Vagina (tissue), 2 donors: Measurements from ENCODE around the gene METTL24. TPM values are rescaled to one million over a fixed set of nuclear protein-coding genes. Genes with fewer than 3 reads are reported as not detected.

ENCODE experiments used
- DNase-seq, 2 donors: peaks; one replicate each; pipeline ENCODE4 v3.0.0-alpha.2; 2017; ENCODE audit errors: extremely low spot score in 2 of 2
- H3K27ac ChIP-seq: fragments of 200-600 bp; sonication (generic); one replicate; pipeline ENCODE4 v1.5.1; 2019
- H3K27me3 ChIP-seq: fragments of 200-600 bp; sonication (generic); one replicate; pipeline ENCODE4 v1.5.1; 2019
- H3K36me3 ChIP-seq, 2 donors: fragments of 200-600 bp; sonication (generic); one replicate each; pipeline ENCODE4 v1.5.1; 2017 to 2019
- H3K4me1 ChIP-seq: fragments of 200-600 bp; sonication (generic); one replicate; pipeline ENCODE4 v1.5.1; 2019
- H3K4me3 ChIP-seq, 2 donors: fragments of 200-600 bp; sonication (generic); 1 replicate in 1 of 2; 2 replicates in 1 of 2; pipeline ENCODE4 v1.5.1; 2016 to 2019
- H3K9me3 ChIP-seq: fragments of 200-600 bp; sonication (generic); one replicate; pipeline ENCODE4 v1.5.1; 2019
- POLR2A ChIP-seq, 2 donors: fragments of 450-650 bp; IDR thresholded peaks; one replicate each; pipeline ENCODE4 v1.6.1; 2017; ENCODE audit warnings: antibody characterized with exemption in 2 of 2, mild to moderate bottlenecking in 2 of 2, moderate library complexity in 2 of 2
- POLR2AphosphoS5 ChIP-seq, 2 donors: sonication (generic); formaldehyde crosslinking; IDR thresholded peaks; one replicate each; pipeline ENCODE4 v1.9.0; 2017; ENCODE audit warnings: antibody characterized with exemption in 2 of 2, mild to moderate bottlenecking in 2 of 2, low read depth in 1 of 2; ENCODE audit not compliant: insufficient read depth in 1 of 2
- intact Hi-C: fragments of 100-400 bp; cut with DNase I; formaldehyde crosslinking; loops from one replicate; pipeline ENCODE4 v1.15.1; 2023
- total RNA-seq: library from RNA; depleted of rRNA; stranded (reverse); fragments of >200 nt; gene quantifications from one replicate; pipeline ENCODE4 v1.2.3, GENCODE V29; 2016
- TF ChIP-seq, protein P1 (sequence below), 3 experiments: fragments of 450-650 bp in 2 of 3; fragments of 200-600 bp in 1 of 3; sonication (generic) in 1 of 3; IDR thresholded peaks; one replicate each; pipeline ENCODE4 v1.5.1; 2017 to 2019; ENCODE audit warnings: antibody characterized with exemption in 3 of 3, mild to moderate bottlenecking in 2 of 3, moderate library complexity in 2 of 3

Gene METTL24
- total RNA-seq, 1 donor from 2014 or later = 6.6 TPM

DNA sequence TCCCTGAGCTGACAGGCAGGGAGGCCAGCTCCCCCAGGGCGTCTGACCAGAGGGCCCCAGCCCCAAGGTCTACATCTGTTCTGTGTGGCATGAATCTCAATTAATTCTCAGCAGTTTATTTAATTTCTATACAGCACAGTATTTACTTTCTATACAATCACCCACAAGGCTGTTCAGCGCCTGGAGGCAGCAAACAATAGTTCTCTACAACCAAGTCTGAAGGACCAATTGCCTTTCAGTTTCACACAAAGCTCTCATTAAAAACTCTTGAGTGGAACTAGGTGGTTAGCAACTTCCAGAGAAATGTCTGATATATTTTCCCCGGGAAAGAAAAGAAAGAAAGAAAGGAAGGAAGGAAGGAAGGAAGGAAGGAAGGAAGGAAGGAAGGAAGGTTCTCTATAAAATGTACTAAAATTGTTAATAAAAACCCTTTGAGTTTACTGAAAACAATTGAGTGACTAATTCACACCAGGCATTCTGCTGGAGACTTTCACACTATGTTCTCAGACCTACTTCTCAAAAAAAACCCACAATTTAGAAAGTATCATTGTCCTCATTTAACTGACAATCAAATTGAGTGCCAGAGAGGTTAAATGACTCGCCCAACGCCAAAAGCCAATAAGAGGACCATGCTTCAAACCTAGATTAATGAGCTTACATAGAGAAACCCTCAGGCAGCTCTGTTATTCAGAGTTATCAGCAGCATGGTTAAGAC is 62.5 kb downstream of the METTL24 start:
- no peak overlapping the region for H3K4me3 ChIP-seq
- no peaks in the 10 kb centered on the region for H3K9me3 ChIP-seq
- TF ChIP-seq POLR2A (IDR thresholded peaks at IDR 0.05) (no peak), POLR2AphosphoS5 (IDR thresholded peaks at IDR 0.05; ENCODE audit: insufficient read depth in 1 of 2, low read depth in 1 of 2) (no peak)
- TF ChIP-seq, protein P1, sequence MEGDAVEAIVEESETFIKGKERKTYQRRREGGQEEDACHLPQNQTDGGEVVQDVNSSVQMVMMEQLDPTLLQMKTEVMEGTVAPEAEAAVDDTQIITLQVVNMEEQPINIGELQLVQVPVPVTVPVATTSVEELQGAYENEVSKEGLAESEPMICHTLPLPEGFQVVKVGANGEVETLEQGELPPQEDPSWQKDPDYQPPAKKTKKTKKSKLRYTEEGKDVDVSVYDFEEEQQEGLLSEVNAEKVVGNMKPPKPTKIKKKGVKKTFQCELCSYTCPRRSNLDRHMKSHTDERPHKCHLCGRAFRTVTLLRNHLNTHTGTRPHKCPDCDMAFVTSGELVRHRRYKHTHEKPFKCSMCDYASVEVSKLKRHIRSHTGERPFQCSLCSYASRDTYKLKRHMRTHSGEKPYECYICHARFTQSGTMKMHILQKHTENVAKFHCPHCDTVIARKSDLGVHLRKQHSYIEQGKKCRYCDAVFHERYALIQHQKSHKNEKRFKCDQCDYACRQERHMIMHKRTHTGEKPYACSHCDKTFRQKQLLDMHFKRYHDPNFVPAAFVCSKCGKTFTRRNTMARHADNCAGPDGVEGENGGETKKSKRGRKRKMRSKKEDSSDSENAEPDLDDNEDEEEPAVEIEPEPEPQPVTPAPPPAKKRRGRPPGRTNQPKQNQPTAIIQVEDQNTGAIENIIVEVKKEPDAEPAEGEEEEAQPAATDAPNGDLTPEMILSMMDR (IDR thresholded peaks at IDR 0.05) = no peak
- DNase-seq = no peak
- H3K27me3 ChIP-seq = no peaks in the 10 kb centered on the region
- no peak overlapping the region for H3K27ac ChIP-seq
- H3K36me3 ChIP-seq = no peaks in the 10 kb centered on the region
- intact Hi-C loops = no loop called here
- H3K4me1 ChIP-seq = no peaks in the 10 kb centered on the region

DNA sequence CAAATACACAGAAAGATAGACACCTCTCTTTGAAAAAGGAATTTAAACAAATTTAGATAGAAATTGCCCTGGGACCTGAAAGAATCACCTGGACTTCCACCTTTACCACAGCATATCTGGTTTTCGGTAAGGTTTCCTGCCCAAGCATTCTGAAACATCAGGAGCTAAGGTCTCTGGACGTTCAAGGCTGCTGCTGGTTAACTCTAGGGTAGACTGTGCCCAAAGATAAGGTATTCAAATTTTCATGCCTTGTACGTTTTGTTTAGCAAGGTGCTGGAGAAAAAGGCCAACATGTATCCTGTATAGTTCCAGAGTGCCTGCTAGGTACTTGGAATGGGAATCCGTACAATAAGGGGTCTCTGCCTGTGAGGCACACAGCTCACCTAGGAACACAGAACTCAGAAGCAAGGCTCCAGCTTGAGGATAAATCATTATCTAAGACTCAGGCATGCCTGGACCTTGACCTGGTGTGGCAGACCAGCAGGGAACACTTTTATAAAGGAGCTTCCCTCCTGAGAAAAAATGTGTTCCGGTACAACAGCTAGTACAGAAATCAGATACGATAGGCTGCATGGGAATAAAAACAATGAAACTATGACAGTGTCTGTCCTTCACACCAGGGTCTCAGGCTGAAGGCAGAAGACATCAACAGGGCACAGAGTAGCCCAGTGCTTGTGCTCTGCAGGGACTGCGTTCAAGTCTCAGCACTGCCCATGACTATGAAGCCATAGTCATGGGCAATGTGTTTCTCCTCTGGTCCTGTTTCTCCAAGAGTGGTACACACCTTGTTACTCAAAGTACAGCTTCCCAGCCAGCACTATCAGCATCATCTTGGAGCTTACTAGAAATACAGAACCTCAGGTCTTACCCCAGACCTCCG is 70.4 kb downstream of the METTL24 start:
- Histone ChIP-seq H3K9me3 (no peaks in the 10 kb centered on the region), H3K4me1 (peaks cover 8% of the 10 kb centered on the region), H3K27me3 (no peaks in the 10 kb centered on the region), H3K27ac (no peak overlapping the region), H3K36me3 (no peaks in the 10 kb centered on the region), H3K4me3 (no peak overlapping the region)
- no peak for DNase-seq
- TF ChIP-seq POLR2AphosphoS5 (IDR thresholded peaks at IDR 0.05; ENCODE audit: insufficient read depth in 1 of 2, low read depth in 1 of 2) (no peak), POLR2A (IDR thresholded peaks at IDR 0.05) (no peak)
- TF ChIP-seq, protein P1 (IDR thresholded peaks at IDR 0.05) = no peak
- intact Hi-C loops = no loop called here

- no peaks in the 10 kb centered on the region for H3K36me3 ChIP-seq
- no peak for TF ChIP-seq POLR2A (IDR thresholded peaks at IDR 0.05)
- TF ChIP-seq, protein P1 (IDR thresholded peaks at IDR 0.05) = no peak
- no peaks in the 10 kb centered on the region for H3K27me3 ChIP-seq
- H3K4me3 ChIP-seq = no peak overlapping the region
- no peaks in the 10 kb centered on the region for H3K9me3 ChIP-seq
- DNase-seq = no peak
- intact Hi-C loops = no loop called here
- peaks cover 8% of the 10 kb centered on the region for H3K4me1 ChIP-seq
- no peak overlapping the region for H3K27ac ChIP-seq
Measured at GRCh38 chr6:110285306-110286060, 72.7 kb downstream of the METTL24 start.

DNA sequence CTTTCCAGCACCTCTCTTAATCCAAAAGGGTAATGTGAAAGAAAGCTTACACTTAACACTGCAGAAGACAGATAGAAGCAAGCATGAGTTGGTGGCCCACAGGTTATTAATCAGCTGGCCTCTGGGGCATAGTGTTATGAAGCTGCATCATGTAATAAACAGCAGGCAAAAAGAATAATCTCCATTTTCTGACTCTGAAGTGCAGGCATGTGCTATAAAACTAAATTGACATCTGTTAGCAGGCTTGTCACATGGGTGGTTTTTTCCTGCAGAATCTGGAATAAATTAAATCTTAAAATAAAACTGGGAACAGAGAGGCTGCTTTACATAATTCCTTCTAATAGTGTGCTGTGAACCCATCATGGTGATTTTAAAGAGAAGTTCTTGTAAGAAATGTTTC is 73.3 kb downstream of the METTL24 start:
- no peak for DNase-seq
- Histone ChIP-seq H3K36me3 (no peaks in the 10 kb centered on the region), H3K27me3 (no peaks in the 10 kb centered on the region), H3K4me1 (peaks cover 8% of the 10 kb centered on the region), H3K4me3 (no peak overlapping the region), H3K9me3 (no peaks in the 10 kb centered on the region), H3K27ac (no peak overlapping the region)
- TF ChIP-seq, protein P1 (IDR thresholded peaks at IDR 0.05) = no peak
- TF ChIP-seq POLR2AphosphoS5 (IDR thresholded peaks at IDR 0.05; ENCODE audit: insufficient read depth in 1 of 2, low read depth in 1 of 2) = no peak
- TF ChIP-seq POLR2A (IDR thresholded peaks at IDR 0.05) = no peak
- intact Hi-C loops = no loop called here
